HG02642 (cell line): ENCODE data around the gene MIPOL1.
"Not testable (repeated sequence)": the region's sequence is repeated elsewhere in the genome, so short reads cannot be mapped to it uniquely, and the experiment has no call there.

Experiments used
- ATAC-seq: cut with Tn5 transposase; IDR thresholded peaks from one replicate; pipeline ENCODE4 v1.9.1; 2021; ENCODE audit warnings: mild to moderate bottlenecking; ENCODE audit not compliant: unreplicated experiment, poor library complexity

The MIPOL1 gene

GRCh38 chr14:37275963-37276362, 78.2 kb downstream of the MIPOL1 start:
- no peak for ATAC-seq

GRCh38 chr14:37278636-37279538, 81.2 kb downstream of the MIPOL1 start:
- ATAC-seq, result no peak

DNA sequence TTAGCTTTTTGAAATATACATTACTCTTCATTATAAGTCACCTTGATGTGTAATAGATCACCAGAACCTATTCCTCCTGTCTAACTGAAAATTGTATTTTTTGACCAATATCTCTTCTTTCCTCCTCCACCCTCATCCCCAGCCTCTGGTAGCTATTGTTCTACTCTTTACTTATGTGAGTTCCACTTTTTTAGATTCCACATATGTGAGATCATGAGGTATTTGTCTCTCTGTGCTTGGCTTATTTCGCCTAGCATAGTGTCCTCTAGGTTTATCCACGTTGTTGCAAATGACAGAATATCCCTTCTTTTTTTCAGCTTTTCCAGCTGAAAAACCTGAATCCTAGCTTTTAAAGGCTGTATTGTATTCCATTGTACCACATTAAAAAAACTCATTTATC, 82.1 kb downstream of the MIPOL1 start:
- ATAC-seq, result no peak

- ATAC-seq, result no peak
Measured at GRCh38 chr14:37284760-37285159, 87.0 kb downstream of the MIPOL1 start.

DNA sequence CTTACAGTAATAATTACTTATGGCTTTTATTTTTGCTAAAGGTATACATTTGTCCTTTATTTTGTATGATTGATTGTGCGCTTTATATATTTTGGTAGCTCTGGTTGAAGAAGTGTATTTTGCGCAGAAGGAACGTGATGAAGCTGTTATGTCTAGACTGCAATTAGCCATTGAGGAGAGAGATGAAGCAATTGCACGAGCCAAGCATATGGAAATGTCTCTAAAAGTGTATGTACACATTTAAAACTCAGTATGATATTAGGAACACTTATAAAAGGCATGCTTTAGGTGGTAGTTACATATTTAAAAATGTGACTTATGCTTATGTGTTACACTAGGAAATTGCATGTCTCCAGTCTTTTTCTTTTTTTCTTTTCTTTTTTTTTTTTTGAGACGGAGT, 87.5 kb downstream of the MIPOL1 start:
- no peak for ATAC-seq

DNA sequence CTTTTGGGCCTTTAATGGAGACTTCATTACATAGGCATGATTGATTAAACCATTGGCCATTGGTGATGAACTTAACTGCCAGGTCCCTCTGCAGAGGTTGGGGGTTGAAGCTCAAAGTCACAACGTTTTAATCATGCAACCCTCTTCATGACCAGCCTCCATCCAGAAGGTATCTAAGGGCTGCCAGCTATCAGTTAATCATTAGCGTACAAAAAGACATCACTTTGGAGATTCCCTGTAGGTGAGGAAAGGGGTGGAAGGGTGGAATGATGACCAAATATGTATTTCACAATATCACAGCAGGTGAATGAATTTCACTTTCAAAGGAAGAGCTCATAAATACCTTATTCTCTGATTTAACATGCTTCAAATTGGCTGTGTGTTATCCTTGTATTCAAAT, 92.0 kb downstream of the MIPOL1 start:
- ATAC-seq, result no peak

DNA sequence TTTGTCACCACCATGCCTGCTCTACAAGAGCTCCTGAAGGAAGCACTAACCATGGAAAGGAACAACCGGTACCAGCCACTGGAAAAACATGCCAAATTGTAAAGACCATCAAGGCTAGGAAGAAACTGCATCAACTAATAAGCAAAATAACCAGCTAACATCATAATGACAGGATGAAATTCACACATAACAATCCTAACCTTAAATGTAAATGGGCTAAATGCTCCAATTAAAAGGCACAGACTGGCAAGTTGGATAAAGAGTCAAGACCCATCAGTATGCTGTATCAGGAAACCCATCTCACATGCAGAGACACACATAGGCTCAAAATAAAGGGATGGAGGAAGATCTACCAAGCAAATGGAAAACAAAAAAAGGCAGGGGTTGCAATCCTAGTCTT, 97.5 kb downstream of the MIPOL1 start:
- ATAC-seq, result not testable (repeated sequence)

DNA sequence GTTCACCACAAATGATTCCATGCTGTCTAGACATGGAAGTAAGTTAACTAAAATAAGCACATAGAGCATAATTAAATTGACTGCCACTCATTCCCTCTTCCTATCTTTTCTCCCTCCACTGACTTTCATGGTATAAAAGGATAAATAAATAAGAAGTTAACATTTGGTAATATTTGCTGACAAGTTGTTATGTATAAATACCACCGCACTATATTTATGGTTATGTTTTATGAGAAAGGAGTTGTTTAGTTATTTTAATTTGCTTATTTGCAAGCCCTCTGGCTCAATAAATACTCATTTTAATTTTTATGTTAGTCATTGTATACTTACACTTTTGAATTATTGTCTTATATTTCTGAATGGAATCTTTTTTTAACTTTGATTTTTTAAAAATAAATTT, 113.5 kb downstream of the MIPOL1 start:
- no peak for ATAC-seq

DNA sequence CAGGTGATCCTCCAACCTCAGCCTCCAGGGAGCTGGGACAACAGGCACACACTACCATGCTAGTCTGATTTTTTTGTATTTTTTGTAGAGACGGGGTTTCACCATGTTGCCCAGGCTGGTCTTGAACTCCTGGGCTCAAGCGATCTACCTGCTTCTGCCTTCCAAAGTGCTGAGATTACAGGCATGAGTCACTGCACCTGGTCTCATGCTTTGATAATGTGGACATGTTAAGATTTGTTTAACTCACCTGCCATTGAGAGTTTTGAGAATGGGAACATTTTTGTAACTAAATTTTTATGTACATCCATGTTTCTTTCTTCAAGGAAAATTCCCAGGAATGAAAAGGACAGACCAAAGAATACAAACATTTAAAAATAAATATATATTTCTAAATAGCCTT, 121.2 kb downstream of the MIPOL1 start:
- no peak for ATAC-seq

DNA sequence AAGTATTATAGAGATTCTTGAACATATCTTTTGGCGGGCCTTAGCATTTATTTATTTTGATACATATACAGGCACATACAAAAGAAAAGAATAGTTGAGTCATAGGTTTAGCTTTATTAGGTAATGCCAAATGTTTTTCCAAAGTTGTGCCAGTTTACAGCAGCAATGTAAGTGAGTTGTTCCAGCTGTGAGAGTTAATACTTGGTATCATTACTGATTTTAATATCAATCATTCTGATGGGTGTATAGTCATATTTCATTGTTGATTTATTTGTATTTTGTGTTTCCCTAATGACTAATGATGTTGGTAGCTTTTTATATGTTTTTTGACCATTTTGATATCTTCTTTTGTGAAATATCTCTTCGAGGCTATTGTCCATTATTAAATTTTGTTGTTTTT, 122.4 kb downstream of the MIPOL1 start:
- no peak for ATAC-seq

DNA sequence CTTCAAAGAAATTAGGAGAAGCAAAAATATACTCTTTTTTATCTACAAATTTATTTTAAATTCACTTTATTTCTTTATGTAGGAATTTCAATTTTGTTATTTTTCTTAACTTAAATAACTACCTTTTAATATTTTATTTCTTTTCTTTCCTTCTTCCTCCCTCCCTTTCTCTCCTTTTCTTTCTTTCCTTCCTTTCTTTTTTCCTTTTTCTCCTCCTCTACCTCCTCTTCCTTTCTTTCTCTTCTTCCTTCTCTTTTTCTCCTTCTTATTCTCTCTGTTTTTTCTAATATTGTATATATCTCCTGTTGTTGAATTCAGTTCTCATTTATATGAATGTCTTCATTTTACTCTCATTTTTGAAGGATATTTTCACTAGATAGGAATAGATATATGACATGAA, 127.6 kb downstream of the MIPOL1 start:
- no peak for ATAC-seq

DNA sequence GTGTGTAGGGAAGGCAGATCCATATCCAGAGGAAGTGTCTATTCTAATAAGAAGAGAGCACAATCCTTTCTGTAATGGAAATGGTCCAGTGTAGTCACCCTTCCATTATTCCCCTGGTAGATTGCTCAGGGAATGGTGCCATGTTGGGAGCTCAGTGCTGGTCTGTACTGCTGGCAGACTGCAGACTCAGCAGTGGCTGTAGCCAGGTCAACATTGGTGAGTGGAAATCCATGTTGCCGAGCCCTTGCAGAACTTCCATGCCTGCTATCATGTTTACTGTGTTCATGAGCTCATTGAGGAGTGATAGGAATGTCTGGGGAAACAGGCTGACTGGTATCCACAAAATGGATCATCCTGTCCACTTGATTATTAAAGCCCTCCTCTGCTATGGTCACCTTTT, 128.7 kb downstream of the MIPOL1 start:
- ATAC-seq, result no peak

GRCh38 chr14:37327933-37328332, 130.2 kb downstream of the MIPOL1 start:
- ATAC-seq, result not testable (repeated sequence)

DNA sequence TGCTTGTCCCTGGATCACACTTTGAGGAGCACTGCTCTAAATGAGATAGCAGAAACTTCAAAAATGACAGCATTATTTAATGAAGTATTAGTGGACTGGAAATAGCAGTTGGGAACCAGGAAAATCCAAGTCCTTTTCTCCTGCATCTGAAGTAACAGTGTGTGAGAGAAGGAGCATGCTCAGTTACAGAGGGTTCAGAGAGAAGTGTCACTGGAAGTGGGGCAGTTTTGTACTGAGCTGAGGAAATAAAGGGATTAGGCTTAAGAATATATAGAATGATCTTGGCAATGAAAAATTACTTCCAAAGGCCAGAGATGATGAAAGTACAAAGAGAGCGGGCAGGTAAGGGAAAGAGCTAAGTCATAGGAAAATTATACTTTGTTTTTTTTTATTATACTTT, 130.9 kb downstream of the MIPOL1 start:
- ATAC-seq, result no peak

DNA sequence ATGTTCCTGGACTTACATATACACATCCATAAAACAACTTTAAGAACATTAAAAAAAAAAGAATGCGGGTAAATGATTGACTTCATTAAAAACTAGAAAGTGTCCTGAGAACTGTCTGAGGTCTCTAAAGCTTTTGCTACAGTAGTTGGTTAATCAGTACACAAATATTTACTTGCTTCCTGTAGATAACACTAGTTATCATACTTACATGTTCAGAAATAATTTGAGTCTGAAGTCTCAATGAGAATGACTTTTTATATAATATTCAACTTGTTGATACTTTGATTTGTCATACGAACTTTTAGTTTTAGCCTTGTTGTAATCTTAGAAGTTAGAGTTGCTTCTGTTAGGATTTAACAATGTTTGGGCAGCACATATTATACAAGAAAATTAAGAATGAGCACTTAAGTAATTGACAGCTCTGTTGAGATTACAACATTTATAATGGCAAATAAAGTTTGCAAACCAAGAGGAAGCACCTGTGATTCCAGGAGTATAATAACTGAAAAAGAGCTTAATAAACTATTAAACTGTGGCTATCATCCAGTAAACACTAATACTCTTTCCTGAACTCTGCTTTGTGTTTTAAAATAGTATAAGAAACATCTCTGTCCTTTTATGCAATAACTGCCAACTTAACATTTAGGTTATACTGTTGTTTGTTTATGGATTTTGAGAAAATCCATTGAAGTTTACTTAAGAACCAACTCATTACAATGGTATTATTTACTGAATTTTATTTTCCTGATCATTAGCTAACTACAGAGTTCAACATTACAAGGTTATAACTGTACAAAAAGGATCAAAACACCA, 131.7 kb downstream of the MIPOL1 start:
- ATAC-seq, result no peak

- no peak for ATAC-seq
Measured at GRCh38 chr14:37330910-37331309, 133.2 kb downstream of the MIPOL1 start.

DNA sequence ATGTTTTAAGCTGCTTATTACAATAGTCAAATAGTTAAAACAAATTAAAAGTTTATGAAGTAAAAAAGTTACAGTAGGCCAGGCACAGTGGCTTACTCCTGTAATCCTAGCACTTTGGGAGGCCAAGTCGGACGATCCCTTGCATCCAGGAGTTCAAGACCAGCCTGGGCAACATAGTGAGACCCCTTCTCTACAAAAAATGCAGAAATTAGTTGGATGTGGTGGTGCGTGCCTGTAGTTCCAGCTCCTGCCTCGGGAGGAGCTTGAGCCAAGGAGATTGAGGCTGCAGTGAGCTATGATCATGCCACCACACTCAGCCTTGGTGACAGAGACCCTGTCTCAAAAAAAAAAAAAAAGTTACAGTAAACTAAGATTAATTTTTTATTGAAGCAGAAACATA, 142.6 kb downstream of the MIPOL1 start:
- ATAC-seq, result no peak

GRCh38 chr14:37343307-37344094, 145.8 kb downstream of the MIPOL1 start:
- no peak for ATAC-seq

GRCh38 chr14:37363661-37364060, 165.9 kb downstream of the MIPOL1 start:
- ATAC-seq, result no peak

- no peak for ATAC-seq
Measured at GRCh38 chr14:37369425-37369824, 171.7 kb downstream of the MIPOL1 start.

DNA sequence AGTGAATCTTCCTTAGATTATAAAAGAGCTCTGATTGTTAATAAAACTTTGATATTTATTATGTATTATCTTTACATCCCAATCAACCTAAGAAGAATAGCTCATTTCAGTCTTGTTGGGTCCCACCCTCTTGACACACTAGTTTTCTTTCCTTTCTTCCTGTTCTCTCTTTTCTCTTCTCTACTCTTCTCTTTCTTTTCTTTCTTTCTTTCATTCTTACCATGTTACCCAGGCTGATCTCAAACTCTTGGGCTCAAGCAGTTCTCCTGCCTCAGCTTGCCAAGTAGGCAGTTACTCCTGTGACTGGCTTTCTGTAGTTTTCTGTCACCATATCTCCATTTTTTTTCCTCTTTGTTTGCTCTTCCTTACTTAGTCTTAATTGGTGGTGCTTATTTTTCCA, 177.8 kb downstream of the MIPOL1 start:
- no peak for ATAC-seq
